ENCODE data around the gene LYRM1.

- TF ChIP-seq POLR2A (IDR thresholded peaks at IDR 0.05; ENCODE audit: low read depth, low read length) (no peak), POLR2AphosphoS5 (IDR thresholded peaks at IDR 0.05; ENCODE audit: low read depth, low read length) (no peak), TAF1 (IDR thresholded peaks at IDR 0.05; ENCODE audit: low read depth, low read length) (no peak)
Measured at GRCh38 chr16:20875355-20875650, 25.3 kb upstream of the LYRM1 start.
